ENCODE measurements around the gene RSL1D1. TPM values are rescaled to one million over a fixed set of nuclear protein-coding genes. Genes with fewer than 3 reads are reported as not detected.

Gene RSL1D1
- total and polyA plus RNA-seq, 9 of the 15 experiments (the other 6 are each of a cell fraction or from before 2014, with no cell fraction given), result 259 to 753 (median 373) TPM

DNA sequence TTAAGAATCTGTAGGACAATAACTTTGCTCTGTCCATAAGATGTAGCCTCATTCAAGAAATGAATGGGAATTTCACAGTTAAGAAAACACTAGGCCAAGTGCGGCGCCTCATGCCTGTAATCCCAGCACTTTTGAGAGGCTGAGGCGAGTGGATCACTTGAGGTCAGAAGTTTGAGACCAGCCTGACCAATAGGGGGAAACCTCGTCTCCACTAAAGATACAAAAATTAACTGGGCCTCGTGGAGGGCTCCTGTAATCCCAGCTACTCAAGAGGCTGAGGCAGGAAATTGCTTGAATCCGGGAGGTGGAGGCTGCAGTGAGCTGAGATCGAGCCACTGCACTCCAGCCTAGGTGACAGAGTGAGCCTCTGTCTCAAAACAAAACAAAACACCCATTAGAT, 19.9 kb upstream of the RSL1D1 start:
- POLR2A ChIA-PET, result interaction anchor here (0.6 to 0.7 kb wide), 2 partner anchors 183 to 413 kb away, joined by 3 to 4 read pairs; no protein-coding TSS in a partner anchor
- Histone ChIP-seq H4K20me1 (replicated peaks; ENCODE audit: control insufficient read depth, insufficient read depth, low read length) (no peaks in the 10 kb centered on the region), H3K27me3 (ENCODE audit: control insufficient read depth in 2 of 2, insufficient read depth in 2 of 2, low read length in 2 of 2) (no peaks in the 10 kb centered on the region), H3K4me2 (ENCODE audit: insufficient read depth, low read length) (no peak overlapping the region), H3K36me3 (ENCODE audit: control insufficient read depth, insufficient read depth, low read length) (peaks cover 75% of the 10 kb centered on the region), H3K9me1 (ENCODE audit: control insufficient read depth, insufficient read depth, low read length) (no peaks in the 10 kb centered on the region), H3K4me3 (no peak overlapping the region), H3K9ac (ENCODE audit: insufficient read depth in 1 of 2, low read depth in 2 of 2, low read length in 2 of 2) (no peak overlapping the region), H3K79me2 (ENCODE audit: control insufficient read depth, insufficient read depth, low read length) (peaks cover 3% of the 10 kb centered on the region; the same call in 1 of the 3 replicates), H3K9me3 (replicated peaks; ENCODE audit: control insufficient read depth, insufficient read depth, low read depth, low read length) (no peaks in the 10 kb centered on the region), H3K4me1 (replicated peaks in 1 of 2; ENCODE audit: control insufficient read depth in 2 of 2, insufficient read depth in 2 of 2, low read length in 2 of 2) (peaks cover 0 to 4% of the 10 kb centered on the region in 2 experiments; a peak in 1 of 5 replicates), H2AFZ (ENCODE audit: low read depth, low read length) (no peak overlapping the region), H3K27ac (ENCODE audit: extremely low read depth, low read depth, low read length) (no peak overlapping the region)
- peak in 1 of 4 experiments; percentile 51 for DNase-seq (ENCODE audit: extremely low read depth in 1 of 4, low spot score in 3 of 4)
- intact Hi-C loops (cut with micrococcal nuclease) (no loop called here), in situ Hi-C loops (cut with MboI) (no loop called here)
- WGBS (ENCODE audit: insufficient coverage, low coverage, missing lambda C conversion rate), result 63% methylated on average over 7 of the region's 7 CpGs
- BruUV-seq (replicated peaks), result no TSS peak
- FAIRE-seq, result no peak
- CTCF ChIA-PET (ENCODE audit: low intra/inter-chr PET ratio), result interaction anchor here (1.7 kb wide), 1 partner anchor 197 kb away, joined by 5 read pairs; no protein-coding TSS in a partner anchor
- ATAC-seq, result peak; percentile 69
- TF ChIP-seq, protein P1, sequence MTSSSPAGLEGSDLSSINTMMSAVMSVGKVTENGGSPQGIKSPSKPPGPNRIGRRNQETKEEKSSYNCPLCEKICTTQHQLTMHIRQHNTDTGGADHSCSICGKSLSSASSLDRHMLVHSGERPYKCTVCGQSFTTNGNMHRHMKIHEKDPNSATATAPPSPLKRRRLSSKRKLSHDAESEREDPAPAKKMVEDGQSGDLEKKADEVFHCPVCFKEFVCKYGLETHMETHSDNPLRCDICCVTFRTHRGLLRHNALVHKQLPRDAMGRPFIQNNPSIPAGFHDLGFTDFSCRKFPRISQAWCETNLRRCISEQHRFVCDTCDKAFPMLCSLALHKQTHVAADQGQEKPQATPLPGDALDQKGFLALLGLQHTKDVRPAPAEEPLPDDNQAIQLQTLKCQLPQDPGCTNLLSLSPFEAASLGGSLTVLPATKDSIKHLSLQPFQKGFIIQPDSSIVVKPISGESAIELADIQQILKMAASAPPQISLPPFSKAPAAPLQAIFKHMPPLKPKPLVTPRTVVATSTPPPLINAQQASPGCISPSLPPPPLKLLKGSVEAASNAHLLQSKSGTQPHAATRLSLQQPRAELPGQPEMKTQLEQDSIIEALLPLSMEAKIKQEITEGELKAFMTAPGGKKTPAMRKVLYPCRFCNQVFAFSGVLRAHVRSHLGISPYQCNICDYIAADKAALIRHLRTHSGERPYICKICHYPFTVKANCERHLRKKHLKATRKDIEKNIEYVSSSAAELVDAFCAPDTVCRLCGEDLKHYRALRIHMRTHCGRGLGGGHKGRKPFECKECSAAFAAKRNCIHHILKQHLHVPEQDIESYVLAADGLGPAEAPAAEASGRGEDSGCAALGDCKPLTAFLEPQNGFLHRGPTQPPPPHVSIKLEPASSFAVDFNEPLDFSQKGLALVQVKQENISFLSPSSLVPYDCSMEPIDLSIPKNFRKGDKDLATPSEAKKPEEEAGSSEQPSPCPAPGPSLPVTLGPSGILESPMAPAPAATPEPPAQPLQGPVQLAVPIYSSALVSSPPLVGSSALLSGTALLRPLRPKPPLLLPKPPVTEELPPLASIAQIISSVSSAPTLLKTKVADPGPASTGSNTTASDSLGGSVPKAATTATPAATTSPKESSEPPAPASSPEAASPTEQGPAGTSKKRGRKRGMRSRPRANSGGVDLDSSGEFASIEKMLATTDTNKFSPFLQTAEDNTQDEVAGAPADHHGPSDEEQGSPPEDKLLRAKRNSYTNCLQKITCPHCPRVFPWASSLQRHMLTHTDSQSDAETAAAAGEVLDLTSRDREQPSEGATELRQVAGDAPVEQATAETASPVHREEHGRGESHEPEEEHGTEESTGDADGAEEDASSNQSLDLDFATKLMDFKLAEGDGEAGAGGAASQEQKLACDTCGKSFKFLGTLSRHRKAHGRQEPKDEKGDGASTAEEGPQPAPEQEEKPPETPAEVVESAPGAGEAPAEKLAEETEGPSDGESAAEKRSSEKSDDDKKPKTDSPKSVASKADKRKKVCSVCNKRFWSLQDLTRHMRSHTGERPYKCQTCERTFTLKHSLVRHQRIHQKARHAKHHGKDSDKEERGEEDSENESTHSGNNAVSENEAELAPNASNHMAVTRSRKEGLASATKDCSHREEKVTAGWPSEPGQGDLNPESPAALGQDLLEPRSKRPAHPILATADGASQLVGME (CRISPR knock-in tag; IDR thresholded peaks at IDR 0.05), result no peak
- TF ChIP-seq HBP1 (CRISPR knock-in tag; IDR thresholded peaks at IDR 0.05), result no peak
- no peak for TF ChIP-seq DPF2 (IDR thresholded peaks at IDR 0.05)
- TF ChIP-seq, protein P2, sequence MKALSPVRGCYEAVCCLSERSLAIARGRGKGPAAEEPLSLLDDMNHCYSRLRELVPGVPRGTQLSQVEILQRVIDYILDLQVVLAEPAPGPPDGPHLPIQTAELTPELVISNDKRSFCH (CRISPR knock-in tag; IDR thresholded peaks at IDR 0.05), result no peak
- TF ChIP-seq, protein P2 (tag; IDR thresholded peaks at IDR 0.05), result no peak
- TF ChIP-seq MYC (IDR thresholded peaks at IDR 0.05; ENCODE audit: low read depth, low read length), result 0 out of 2 replicates have a peak, but pooled peaks have one; percentile 34
- no peak for TF ChIP-seq MYC (CRISPR knock-in tag; IDR thresholded peaks at IDR 0.05; ENCODE audit: borderline replicate concordance, low read depth)
- no peak for TF ChIP-seq IRF9 (tag; IDR thresholded peaks at IDR 0.05)
- TF ChIP-seq POLR2G (IDR thresholded peaks at IDR 0.05; ENCODE audit: low read depth, low read length), result no peak
- peak; percentile 16 to 39 (median 33); a peak in 2 of 6 replicates for TF ChIP-seq CTCF (IDR thresholded peaks at IDR 0.05 in 2 of 3, conservative IDR thresholded peaks at IDR 0.05 in 1 of 3; ENCODE audit: insufficient read depth in 2 of 3, low read depth in 1 of 3, low read length in 3 of 3)

Data from K562 (cell line).